Measurements from ENCODE around the gene AKAP3.

Gene AKAP3

DNA sequence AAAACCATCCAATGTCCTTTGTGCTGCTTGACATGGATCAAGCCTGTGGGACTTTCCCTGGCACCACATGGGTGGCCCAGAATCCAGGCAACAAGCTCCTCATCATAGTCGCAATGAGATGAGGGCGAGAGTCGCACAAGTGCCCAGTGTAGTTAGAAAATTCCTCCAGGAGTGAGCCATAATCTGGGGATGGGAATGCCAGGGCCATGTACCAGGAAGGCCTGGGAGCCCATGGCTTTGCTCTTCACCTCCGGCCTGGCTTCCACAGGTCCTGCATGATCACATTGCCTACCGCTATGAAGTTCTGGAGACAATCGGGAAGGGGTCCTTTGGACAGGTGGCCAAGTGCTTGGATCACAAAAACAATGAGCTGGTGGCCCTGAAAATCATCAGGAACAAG, 53.0 kb downstream of the AKAP3 start:
- no peak for DNase-seq (ENCODE audit: low read depth)

DNA sequence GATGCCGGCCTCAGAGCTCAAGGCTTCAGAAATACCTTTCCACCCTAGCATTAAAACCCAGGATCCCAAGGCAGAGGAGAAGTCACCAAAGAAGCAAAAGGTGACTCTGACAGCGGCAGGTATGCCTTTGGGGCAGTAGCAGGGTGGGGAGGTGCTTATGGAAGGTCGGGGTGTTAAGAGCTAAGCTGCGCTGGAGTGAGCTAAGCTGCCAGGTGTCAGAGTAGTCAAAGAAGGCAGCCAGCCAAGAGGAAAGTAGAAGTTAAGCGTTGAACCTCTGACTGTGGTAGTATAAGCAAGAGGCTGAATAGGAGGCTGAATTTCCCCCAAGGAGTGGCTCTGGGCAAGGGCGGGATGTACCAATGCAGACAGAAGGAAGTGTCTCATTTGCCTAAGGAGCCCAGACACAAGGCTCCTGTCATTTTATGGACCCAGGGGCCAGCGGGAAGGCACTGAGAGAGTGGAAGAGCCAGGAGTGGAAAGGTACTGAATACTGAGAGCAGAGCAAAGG, 57.6 kb downstream of the AKAP3 start:
- DNase-seq (ENCODE audit: low read depth) = no peak

DNA sequence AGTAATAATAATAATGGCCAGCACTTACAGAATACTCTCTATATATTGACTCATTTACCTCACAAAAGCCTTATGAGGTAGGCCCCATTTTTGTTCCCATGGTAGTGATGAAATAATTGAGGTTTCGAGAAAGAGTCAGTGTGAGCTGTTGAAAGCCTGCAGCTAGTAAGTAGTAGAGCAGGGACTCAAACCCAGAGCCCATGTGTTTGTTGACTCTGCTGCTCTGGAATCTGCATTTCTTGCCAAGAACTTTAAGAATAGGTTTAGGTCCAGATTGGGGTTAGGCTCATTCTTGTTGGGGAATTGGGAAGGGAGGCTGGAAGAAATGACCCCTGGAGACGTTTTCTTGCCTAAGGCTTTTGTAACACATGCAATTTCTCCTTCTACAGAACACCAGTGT, 58.9 kb downstream of the AKAP3 start:
- DNase-seq (ENCODE audit: low read depth) = no peak

DNA sequence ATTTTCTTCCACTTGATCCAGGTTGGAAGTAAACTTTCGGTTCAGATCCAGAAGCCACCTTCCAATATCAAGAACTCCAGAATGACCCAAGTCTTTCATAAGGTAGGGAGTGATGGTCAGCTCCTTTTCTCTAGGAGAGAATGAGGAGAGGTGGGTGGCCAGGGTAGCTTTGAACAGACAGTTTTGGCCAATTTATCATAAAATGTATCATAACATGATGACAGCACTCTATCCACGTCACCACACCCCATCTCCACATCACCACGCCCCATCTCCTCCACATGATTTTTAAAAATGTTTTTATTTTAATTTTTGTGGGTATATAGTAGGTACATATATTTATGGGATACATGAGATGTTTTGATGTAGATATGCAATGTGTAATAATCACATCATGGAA, 59.9 kb downstream of the AKAP3 start:
- no peak for DNase-seq (ENCODE audit: low read depth)

DNA sequence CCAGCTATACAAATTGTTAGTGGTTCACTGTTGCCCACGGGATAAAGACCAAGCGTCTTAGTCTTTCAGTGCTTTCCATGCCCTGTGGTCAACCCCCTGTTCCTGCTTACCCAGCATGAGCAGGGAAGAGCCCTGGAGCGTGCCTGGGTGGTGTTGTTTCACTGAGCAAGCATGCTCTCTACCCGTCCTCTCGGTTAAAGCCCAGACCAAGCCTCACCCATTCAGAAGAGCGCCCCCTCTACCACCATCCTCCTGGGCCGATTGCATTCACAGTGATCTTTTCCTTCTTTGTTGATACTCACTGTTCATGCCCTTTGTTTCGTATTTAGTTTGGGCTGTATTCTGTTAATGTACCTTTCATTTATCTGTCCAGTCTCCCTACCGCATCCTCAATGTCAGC, 61.7 kb downstream of the AKAP3 start:
- DNase-seq (ENCODE audit: low read depth) = no peak

DNA sequence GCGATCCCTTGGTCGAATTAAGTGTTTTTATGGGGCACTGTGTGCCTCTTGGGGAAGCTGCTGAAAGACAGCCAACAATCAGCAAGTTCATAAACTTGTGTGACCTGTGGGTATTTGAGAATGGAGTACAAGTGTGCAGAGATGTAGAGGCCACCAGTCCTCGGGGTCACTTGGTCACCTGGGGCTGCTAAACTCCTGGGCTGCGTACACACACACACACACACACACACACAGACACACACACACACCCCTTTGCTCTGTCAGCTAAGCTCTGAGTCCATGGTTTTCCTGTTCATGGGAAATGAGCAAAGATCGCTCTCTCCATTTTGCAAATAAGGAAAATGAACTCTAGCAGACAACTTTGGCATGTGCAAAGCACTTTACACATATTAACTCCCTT, 62.4 kb downstream of the AKAP3 start:
- DNase-seq (ENCODE audit: low read depth) = no peak

DNA sequence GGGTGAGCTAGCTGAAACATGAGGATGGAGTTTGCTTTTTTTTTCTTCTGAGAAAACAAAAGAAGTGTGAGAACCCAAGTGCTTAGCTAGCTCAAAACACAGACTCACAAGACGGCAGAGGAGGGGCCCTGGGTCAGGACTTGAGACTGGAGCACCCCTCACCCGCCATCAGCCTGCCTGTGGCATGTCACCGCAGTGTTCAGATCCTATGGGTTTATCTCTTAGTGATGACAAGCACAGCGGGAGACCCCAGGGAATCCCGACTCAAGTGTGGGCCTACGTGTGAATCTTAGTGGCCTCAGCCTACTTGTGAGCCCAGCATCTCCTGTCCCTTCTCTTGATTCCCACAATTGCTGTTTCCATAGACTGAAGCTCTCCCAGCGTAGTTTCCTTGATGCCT, 64.0 kb downstream of the AKAP3 start:
- no peak for DNase-seq (ENCODE audit: low read depth)

DNA sequence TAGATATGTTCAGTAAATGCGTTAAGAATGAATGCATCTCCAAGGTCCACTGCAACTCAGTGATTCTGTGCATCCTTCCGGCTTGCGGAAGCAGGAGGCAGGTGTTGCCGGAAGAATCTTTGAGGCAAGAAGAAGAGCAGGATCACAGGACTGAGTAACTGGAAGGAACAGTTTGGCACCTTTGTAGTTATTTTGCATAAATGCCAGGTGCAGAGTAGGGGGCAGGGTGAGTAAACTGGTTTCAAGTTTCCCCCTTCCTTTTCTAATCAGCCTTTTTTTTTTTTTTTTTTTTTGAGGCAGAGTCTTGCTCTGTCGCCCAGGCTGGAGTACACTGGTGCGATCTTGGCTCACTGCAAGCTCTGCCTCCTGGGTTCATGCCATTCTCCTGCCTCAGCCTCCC, 64.6 kb downstream of the AKAP3 start:
- DNase-seq (ENCODE audit: low read depth) = no peak

DNA sequence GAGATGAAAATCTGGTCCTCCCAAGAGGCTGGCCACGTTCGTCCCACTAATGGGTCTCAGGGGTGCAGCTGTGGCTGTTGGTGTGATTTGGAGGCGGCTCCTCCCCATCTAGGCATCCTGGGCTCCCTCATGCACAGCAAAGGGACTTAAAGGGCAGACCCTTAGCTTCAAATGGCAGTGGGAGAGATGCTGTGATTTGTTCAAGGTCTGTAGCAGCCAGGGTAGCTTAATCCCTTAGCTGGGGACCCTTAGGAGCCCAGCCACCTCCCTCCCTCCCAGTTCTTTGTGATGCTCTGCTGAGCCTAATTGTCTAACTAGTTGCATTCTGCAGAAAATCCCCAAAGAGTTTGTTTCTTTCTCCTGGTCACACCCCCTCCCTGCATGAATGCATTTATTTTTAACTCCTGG, 68.6 kb downstream of the AKAP3 start:
- no peak for DNase-seq (ENCODE audit: low read depth)

DNA sequence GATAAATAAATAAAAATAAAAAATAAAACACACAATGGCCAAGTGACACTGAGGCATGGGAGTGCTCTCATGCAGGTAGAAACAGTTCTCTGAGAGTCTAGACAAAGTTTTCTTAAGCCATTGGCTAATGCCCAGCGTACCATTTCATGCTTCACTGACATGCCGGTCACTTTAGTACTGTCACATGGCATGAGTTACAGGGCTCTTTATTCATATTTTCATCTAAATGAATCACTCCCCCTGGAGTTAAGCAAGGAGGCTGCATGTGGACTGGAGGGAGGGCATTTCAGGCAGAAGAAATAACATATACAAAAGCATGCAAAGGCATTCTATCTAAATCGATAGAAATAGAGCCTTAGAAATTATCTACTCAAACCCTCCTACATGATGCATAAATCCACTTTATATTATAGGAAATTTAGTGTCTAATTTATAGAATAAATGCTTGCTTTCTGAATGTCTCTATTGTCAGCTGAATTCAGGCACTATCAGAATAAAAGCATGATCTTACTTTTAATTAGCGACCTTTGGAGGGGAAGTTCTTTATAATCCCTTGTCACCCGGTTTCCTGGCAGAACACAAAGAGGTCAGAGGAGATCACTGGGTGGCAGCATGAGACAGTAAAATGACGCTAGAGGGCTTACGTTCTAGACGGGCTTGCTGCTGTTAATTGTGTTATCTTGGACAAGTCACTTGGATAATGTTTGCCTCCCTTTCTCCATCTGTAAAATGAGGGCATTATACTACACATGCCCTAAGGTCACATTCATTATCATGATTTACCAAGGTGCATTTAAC, 69.3 kb downstream of the AKAP3 start:
- no peak for DNase-seq (ENCODE audit: low read depth)

DNA sequence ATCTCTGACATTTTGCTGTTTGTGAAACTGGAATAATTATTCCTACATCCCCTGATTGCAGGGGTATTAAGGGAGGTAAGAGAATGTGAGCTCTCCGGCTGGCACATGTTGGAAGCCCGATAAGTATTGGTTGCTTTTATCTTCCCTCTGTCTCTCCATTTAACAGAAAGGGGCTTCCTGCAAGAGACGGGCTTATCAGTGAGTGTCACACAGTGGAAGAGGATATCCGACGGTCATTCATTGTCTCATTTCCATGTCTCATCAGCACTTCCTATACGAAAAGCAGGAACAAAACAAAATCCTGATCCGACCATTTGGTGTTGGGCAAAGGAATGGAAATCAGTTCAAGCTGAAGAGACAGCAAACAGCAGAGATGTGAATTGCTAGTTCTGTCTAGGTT, 76.2 kb downstream of the AKAP3 start:
- DNase-seq (ENCODE audit: low read depth) = no peak

DNA sequence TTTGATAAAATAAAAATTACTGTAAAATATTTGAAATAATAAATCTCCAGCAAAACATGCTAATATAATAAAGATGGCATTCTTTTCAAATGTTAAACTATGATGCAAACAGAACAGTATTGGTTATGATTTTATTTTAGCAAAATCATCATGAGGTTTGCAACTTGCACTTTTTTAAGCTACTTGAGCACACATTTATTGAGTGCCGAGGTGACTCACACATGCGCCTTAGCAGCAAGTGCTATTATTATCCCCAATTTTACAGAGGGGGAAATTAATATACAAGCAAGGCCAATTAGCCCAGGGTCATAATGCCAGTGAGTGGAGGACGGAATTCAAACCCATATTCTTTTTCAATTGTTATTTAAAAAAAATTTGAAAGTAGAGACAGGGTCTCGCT, 79.6 kb downstream of the AKAP3 start:
- DNase-seq (ENCODE audit: low read depth) = no peak

DNA sequence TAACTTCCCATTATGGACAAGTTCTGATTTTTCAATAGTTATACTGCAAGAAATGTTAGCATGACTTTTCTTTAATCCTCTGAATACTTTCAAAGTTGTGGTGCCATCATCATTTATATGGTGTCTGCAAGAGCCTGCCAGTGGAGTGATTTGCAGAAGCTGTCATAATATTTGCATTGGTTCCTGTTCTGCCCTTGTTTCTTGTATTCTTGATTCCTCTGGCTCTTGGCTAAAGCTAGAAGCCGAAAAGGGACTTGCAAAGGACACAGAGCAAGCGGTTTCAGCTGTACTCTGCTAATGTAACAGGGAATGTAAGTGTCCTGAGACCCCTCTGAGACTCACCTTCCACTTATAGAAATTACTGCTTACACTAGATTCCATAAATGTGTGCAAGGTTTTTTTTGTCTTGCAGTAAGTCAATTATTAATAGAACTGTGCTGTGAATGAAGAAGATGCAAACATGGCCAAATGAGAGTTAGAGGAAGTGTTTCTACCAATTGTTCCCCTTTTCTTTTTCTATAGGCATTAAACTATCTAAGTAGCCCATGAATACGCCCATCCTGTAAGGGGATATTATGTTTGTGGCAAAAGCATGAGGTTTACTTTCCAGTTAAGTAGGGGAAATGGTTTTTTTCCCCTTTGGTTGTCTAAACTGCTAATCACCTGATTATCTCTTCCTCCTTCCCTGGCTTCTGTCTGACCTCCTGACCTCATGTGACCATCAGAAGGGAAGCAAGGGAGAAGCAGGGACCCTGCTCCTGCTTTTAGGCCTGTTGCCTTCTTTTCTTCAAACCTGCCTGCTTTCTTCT, 81.6 kb downstream of the AKAP3 start:
- no peak for DNase-seq (ENCODE audit: low read depth)

DNA sequence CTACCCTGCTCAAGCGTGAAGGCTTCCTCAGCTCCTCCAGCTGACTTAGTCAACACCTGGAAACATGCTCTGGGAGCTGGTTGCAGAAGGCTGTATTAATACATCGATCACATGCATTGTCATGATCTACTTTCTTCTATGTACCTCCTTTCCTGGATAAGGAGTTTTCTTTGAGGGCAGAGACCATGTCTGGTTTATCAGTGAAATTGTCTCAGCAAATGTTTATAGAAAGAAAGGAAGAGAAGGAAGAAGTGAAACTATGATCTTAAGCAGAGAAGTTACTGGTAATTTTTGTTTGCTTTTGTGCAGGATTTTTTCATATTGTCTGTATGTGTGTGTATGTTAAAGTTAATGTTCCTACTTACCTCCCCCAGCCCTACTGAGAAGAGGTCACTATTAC, 82.4 kb downstream of the AKAP3 start:
- no peak for DNase-seq (ENCODE audit: low read depth)

Measured in stimulated activated CD8-positive, alpha-beta memory T cell treated with anti-CD3 and anti-CD28 coated beads, Interleukin-15, amount 100 ng/mL, for 24 hours (primary cell).